HG03139 (cell line): ENCODE results near the gene CINP.
"Not testable (repeated sequence)": the region's sequence is repeated elsewhere in the genome, so short reads cannot be mapped to it uniquely, and the experiment has no call there.

Source experiments
- ATAC-seq: cut with Tn5 transposase; IDR thresholded peaks from one replicate; pipeline ENCODE4 v1.9.1; 2021; ENCODE audit not compliant: unreplicated experiment

Gene CINP

DNA sequence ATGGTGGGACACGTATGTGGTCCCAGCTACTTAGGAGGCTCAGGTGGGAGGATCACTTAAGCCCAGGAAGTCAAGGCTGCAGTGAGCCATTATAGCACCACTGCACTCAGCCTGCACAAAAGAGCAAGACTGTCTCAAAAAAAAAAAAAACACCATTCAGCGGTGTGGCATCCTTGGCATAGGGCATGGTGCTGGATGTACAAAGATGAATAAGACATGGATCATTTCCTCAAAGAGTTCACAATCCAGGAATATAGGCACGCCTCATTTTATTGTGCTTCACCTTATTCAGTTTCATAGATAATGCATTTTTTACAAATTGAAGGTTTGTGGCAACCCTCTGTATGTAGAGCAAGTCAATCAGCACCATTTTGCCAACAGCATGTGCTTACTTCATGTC lies 6.4 kb downstream of the CINP start:
- ATAC-seq: no peak

DNA sequence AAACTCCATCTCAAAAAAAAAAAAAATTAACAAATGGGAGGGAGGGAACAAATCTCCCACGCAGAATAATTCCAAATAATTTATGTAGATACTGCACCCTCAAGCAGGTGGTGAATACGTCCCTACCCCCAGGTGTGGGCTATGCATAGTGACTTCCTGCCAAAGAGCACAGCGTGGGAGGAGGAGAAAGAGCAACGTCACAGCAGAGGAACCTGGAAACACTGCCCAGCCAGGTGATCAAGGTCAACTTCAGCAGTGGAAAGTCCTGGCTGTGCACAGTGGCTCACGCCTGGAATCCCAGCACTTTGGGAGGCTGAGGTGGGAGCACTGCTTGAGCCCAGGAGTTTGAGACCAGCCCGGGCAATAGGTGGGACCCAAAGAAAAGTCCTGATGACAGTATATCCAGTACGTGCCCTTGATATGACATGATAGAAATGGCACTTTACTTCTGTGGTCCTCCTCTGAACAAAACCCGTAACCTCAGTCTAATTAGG lies 9.5 kb downstream of the CINP start:
- no peak for ATAC-seq

DNA sequence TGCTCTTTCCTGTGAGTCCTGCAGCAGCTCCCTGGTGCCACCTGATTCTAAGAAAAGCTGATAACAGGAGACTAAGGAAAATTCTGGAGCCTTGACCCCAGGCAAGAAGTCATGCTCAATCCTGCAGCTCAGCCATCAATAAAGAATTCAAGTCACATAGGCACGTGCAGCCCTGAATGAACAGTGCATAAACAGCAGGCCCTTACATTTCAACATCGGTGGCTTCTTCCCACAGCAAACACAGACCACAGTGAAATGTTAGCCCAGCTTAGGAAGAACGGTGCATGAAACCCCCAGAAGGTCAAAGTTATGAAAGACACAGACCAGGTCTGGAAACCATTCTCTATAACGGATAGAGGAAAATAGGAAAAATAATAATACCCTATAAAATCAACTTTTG lies 10.5 kb downstream of the CINP start:
- no peak for ATAC-seq

DNA sequence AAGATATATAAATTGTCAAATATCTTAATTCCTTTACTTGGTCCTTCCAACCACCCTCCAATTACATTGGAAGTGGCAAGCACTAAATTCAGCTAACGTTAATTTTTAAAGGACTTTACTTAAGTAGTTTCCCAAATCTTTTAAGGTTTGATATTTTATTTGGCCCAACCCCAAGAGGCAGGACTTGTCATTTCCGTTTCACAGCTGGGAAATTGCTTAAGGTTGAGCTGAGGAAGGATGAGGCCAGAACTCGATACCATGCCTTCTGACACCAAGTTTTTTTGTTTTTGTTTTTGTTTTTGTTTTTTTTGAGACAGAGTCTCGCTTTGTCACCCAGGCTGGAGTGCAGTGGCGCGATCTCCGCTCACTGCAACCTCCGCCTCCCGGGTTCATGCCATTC lies 11.1 kb downstream of the CINP start:
- ATAC-seq: not testable (repeated sequence)

DNA sequence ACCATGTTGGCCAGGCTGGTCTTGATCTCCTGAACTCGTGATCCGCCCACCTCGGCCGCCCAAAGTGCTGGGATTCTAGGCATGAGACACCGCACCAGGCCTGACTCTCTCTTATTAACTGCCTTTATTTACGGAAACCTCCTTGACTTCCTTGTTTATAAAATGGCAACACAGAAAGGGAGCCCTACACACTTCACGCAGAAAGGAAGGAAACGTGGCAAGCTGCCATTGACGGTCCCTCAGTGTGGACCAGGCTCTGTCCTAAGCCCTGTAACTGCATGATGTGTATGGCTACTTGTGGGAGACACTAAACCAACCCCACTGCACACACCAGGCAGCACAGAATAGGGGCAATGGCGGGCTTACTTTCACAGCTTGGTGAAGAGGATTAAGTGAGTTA lies 11.7 kb downstream of the CINP start:
- no peak for ATAC-seq

DNA sequence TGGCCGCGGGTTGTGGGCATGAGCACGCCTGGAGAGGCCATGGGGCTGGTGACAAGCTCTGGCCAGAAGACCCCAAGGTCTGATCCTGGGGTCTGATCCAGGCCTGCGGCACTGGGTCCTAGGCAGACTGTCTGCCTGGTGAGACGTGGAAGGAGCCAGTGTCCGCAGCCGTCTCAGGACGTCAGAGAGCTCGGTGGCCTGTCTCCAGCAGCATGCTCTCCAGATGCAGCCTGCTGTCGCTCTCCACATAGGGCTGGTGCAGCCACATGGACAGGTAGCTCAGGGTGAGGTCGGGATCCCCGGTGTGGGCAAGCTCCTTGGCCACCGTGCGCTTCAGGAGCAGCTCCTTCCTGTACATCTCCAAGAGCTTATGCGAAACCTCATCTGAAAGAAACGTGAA lies 14.3 kb downstream of the CINP start:
- ATAC-seq: no peak

DNA sequence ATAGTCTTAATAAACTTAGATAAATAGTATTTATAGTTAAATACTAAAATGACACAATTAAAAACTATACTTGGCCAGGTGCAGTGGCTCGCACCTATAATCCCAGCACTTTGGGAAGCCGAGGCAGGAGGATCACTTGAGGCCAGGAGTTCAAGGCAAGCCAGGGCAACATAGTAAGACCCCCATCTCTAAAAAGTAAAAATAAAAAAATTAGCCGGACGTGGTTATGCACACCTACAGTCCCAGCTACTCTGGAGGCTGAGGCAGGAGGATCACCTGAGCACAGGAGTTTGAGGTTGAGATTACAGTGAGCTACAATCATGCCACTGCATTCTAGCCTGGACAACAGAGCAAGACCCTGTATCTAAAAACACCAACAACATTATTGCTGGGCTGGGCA lies 16.0 kb downstream of the CINP start:
- ATAC-seq: no peak

DNA sequence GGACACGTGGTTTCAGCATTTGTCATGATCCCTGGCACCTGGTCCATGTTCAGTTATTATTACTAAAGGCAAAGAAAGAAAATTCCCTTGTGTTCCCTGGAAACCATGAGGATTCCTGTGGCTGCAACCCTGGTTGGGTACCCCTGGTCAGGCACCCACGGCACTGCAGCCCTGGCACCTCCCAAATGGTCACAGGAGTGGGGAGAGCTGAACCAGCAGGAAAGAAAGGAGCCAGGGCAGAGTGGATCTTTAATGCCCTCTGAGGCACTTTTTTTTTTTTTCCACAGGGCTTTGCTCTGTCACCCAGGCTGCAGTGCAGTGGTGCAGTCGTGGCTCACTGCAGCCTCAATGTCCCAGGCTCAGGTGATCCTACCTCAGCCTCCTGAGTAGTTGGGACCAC lies 17.5 kb downstream of the CINP start:
- no peak for ATAC-seq

DNA sequence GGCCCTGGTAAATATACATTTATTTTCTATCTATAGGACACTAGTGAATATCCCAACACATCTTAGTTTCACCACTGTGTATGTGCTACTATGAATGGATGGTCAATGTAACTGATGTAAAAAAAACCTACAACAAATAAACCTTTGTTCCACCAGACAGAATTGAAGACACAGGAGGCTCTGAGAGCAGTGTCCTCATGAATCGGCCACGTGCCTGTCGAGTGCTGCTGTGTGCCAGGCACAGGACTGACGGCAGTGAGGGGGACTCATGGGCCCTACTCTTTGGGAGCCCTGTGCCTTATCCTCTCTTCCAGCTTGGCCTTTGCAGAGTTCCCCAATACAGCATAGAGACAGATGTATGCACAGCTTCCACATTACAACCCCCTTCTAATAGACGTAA lies 18.2 kb downstream of the CINP start:
- ATAC-seq: no peak

DNA sequence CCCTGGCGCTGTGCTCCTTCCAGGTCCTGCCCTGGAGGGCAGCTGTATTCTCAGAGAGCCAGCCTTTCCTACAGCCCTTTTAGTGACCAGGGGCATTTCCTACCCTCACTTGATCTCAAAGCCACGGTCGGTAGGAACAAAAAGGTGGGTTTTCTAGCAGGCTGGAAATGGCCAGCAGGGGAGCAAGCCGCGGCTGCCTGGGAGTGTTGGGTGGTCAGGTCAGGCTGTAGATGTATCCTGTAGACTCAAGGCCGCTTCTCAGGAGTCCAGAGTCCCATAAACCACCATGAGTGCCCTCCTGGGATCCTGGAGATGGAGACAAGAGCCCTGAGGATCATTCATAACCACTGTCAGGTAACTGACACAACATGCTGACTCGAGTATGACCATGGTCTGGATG lies 18.6 kb downstream of the CINP start:
- no peak for ATAC-seq

DNA sequence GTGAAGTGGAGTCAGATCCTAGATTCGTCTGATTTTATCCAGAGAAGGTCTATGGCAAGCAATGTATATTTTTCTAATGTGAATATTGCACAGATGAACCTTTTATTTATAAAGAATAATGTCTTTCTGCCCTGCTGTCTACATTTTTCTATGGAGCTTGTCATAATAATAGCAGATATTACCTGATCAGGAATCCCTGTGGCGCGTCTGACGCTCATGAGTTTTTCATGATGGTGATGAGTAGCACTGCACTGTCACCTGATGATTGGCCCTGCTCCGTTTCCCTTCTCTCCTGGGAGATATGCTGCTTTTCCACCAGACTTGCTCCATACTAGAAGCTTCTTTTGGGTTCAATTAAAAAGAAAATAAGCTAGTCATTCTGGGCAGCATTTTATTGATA lies 20.5 kb downstream of the CINP start:
- no peak for ATAC-seq

DNA sequence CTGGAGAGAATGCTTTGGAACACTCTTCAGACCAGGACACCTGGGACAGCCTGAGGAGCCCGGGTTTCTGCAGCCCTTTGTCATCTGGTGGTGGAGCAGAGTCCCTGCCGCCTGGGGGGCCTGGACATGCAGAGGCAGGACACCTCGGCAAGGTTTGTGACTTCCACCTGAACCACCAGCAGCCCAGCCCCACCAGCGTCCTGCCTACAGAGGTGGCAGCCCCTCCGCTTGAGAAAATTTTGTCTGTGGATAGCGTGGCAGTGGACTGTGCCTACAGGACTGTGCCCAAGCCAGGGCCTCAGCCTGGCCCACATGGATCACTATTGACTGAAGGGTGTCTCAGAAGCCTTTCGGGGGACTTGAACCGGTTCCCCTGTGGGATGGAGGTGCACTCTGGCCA lies 21.1 kb downstream of the CINP start:
- no peak for ATAC-seq

DNA sequence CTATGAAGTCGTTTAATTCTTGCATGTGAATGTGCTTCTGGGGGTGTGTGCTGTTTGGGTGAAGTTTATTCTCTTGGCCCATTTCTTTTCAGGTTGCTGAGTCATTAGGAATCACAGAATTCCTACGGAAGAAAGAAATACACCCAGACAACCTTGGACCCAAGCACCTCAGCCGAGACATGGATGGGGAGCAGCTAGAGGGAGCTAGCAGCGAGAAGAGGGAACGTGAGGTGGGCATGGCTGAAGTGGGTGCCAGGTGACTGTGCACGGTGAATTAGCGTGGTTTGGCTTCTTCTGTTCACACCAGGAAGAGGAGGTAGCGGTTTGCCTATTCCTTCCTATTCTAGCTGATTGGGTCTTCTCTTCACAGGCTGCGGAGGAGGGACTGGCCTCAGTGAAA lies 24.0 kb downstream of the CINP start:
- ATAC-seq: no peak

DNA sequence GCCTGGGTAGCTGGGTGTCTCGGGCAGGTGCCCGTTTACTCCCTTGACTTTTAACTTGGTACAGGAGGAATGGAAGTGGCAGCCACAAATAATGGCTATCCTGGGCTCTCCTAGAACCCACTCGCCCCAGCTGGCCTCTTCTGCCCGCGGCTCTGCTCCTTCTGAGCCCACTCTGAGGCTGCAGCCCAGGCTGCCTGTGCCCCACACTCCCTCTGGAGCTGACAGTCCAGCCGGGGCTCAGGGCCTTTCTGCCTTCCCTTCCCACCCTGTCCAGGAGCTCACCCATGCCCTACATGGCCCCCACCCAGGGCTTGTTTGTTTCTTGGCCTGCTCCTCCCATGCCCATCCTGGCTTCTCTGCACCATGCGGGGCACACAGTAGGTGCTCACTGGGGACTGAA lies 27.5 kb downstream of the CINP start:
- no peak for ATAC-seq

DNA sequence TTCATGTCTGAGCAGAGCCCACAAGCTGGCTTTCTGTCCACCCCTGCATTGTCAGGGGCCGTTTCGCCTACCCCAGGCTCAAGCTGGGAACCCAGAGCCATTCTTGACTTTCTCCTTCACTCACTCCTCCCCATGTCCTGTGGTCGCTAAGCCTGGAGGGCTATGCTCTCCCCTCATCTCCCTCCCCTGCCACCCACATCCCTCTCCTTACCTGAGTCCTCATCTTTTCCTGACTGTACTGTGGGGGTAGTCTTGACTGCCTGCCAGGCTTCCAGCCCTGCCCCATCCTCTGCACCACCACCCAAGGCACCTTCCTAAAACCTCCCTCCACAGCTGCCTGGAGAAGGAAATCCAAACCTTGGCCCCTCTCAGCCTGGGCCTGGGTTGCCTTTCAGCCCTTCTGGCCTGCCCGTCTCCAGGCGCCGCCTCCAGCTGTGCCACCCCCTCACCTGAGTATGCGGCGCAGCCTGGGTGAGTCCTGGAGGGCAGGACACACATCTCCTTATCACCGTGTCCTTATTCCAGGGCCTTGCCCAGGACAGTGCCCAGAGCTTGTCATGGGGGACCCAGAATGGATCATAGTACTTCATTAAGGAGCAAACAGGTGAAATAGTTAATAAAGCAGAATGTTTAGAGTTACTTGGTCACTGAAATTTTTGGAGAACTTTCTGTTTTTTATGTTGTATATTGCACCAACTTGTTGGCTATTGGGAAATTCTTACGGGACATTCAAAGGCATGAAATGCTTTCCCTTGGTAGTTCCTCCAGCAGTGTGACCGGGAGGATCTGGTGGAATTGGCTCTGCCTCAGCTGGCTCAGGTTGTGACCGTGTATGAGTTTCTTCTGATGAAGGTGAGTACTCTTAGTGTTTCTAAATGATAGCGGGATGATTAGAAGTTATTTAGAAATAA lies 28.6 kb downstream of the CINP start:
- no peak for ATAC-seq

DNA sequence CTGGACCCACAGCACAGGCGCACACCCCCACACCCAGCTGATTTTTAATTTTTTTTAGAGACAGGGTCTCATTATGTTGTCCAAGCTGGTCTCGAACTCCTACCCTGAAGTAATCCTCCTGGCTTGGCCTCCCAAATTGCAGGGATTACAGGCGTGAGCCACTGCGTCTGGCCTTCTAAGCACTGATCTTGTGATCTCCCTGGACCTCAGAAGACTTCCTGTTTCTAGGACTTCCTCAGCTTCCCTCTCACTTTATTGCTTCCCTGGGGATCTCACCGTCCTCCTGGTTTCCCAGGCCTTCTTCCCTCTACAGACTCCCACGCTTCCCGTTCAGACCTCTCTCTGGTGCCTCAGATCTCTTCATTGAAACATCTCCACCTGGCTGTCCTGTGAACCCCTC lies 29.3 kb downstream of the CINP start:
- ATAC-seq: no peak

DNA sequence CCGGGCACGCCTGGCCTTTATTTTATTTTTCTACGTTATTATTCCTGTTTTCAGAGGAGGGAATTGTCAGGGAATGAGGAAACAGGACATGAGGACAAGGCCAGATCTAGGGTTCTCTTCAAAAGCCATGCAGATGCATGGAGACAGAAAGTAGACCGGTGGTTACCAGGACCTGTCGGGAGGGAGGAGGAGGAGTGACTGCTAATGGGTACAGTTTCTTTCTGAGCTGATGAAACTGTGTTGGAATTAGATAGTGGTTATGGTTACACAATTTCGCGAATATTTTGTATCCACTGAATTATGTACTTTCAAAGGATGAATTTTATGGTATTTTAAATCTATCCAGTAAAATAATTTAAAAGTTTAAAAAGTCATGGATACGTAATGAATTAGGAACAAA lies 31.9 kb downstream of the CINP start:
- no peak for ATAC-seq

DNA sequence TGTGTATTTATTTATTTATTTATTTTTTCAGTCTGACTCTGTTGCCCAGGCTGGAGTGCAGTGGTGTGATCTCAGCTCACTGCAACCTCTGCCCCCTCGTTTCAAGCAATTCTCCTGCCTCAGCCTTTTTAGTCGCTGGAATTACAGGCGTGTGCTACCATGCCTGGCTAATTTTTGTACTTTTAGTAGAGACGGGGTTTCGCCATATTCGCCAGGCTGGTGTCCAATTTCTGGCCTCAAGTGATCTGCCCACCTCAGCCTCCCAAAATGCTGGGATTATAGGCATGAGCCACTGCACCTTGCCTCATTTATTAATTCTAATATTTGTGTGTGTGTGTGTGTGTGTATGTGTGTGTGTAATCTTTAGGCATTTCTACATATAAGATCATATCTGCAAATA lies 33.3 kb downstream of the CINP start:
- not testable (repeated sequence) for ATAC-seq

DNA sequence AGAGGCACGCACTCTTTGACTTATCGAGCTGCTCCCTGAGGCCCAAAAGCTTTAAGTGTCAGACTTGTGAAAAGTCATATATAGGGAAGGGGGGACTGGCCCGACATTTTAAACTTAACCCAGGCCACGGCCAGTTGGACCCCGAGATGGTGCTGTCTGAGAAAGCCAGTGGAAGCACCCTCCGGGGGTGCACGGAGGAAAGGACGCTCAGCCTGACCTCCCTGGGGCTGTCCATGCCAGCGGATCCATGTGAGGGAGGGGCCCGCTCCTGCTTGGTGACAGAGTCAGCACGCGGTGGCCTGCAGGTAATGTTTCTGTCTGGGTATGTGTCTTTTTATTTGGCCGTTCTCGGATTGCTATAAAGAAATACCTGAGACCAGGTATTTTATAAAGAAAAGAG lies 36.1 kb downstream of the CINP start:
- ATAC-seq: no peak

DNA sequence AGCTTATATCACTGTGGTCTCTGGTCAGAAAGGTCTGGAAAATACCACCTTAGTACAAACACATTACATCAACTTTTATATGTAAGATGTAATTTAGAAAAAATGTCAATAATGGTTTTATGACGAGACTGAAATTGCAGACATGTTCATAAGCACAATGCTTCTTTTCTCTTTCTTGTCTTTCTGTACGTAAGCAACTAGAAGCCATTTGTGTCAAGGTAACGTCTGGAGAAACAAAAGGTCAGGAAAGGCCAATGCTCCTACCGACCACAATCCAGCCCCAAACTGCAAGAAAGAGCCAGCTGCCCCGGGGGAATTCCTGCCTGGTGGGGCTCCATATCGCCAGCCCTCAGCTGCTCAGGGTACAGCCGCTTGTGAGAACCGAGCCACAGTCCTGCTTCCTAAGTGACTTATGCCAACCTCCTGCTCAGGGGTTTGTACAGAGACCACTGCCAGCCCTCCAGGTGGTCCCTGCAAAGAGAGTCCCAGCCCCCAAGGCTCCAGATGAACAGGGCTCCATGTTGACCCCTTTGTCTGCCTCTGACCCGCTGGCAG lies 36.8 kb downstream of the CINP start:
- ATAC-seq: no peak

DNA sequence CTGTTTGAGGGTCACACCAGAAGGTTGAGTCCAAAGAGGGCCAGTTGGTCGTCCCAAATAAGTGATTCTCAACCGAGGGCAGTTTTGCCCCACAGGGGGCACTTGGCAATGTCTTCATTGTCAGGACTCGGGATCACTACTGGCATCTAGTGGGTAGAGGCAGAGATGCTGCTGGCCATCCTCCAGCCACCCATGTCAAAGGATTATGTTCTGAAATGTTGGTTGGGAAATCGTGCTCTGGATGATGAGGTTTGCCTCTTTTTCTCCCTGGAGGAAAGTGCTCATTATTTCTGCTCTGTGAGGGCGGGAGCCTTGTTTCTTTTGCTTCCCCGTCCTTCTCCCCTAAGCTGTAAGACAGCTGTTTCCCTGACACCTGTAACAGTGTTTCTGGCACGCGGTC lies 39.6 kb downstream of the CINP start:
- no peak for ATAC-seq
